GM18505 (cell line): ENCODE data around the gene CHMP4A.
A peak's percentile ranks its signal among the peaks of the same experiment; 100 is the strongest.

ENCODE experiments used
- ATAC-seq: cut with Tn5 transposase; IDR thresholded peaks from one replicate; pipeline ENCODE4 v1.9.1; 2021; ENCODE audit not compliant: unreplicated experiment
- POLR2A ChIP-seq: IDR thresholded peaks from 4 replicates; pipeline ENCODE4 v1.6.1; 2011; ENCODE audit warnings: borderline replicate concordance; ENCODE audit not compliant: insufficient read depth, insufficient read length; ENCODE audit errors: extremely low read depth

The CHMP4A gene

GRCh38 chr14:24198814-24199524 lies 14.3 kb downstream of the CHMP4A start:
- ATAC-seq: no peak
- no peak for TF ChIP-seq POLR2A

- no peak for ATAC-seq
- TF ChIP-seq POLR2A: no peak
Measured at GRCh38 chr14:24197056-24197450, 16.2 kb downstream of the CHMP4A start.

- peak; percentile 20 for ATAC-seq
- no peak for TF ChIP-seq POLR2A
Measured at GRCh38 chr14:24196071-24197055, 16.9 kb downstream of the CHMP4A start.

GRCh38 chr14:24195186-24196070 lies 17.9 kb downstream of the CHMP4A start, which contains the start of gene TM9SF1:
Gene TM9SF1 (minus strand): TSS chr14:24195441. CDS start chr14:24195019, 422 bp downstream.
- ATAC-seq: peak; percentile 88
- peak; percentile 76 for TF ChIP-seq POLR2A

GRCh38 chr14:24194873-24195185 lies 18.5 kb downstream of the CHMP4A start:
- no peak for TF ChIP-seq POLR2A

GRCh38 chr14:24194186-24194872 lies 19.0 kb downstream of the CHMP4A start:
- no peak for TF ChIP-seq POLR2A
- ATAC-seq: no peak

More at GRCh38 chr14:24194873-24195185, 18.5 kb downstream of the CHMP4A start:
- no peak for ATAC-seq

GRCh38 chr14:24192933-24193332 lies 20.4 kb downstream of the CHMP4A start:
- no peak for TF ChIP-seq POLR2A
- no peak for ATAC-seq

- no peak for ATAC-seq
- TF ChIP-seq POLR2A: no peak
Measured at GRCh38 chr14:24190416-24190815, 22.9 kb downstream of the CHMP4A start.

- no peak for ATAC-seq
- no peak for TF ChIP-seq POLR2A
Measured at GRCh38 chr14:24189460-24189859, 23.8 kb downstream of the CHMP4A start.

GRCh38 chr14:24189059-24189375 lies 24.3 kb downstream of the CHMP4A start:
- ATAC-seq: no peak
- TF ChIP-seq POLR2A: no peak

GRCh38 chr14:24188251-24189058 lies 24.8 kb downstream of the CHMP4A start, which contains the start of gene IPO4:
Gene IPO4 (minus strand): TSS chr14:24188816. CDS start chr14:24188787, 29 bp downstream.
- peak; percentile 88 for TF ChIP-seq POLR2A
- peak; percentile 86 for ATAC-seq

- ATAC-seq: no peak
- TF ChIP-seq POLR2A: no peak
Measured at GRCh38 chr14:24187539-24187915, 25.8 kb downstream of the CHMP4A start.

- TF ChIP-seq POLR2A: no peak
- no peak for ATAC-seq
Measured at GRCh38 chr14:24186831-24187538, 26.3 kb downstream of the CHMP4A start.
